ENCODE data around the gene MAST3.

Gene MAST3

DNA sequence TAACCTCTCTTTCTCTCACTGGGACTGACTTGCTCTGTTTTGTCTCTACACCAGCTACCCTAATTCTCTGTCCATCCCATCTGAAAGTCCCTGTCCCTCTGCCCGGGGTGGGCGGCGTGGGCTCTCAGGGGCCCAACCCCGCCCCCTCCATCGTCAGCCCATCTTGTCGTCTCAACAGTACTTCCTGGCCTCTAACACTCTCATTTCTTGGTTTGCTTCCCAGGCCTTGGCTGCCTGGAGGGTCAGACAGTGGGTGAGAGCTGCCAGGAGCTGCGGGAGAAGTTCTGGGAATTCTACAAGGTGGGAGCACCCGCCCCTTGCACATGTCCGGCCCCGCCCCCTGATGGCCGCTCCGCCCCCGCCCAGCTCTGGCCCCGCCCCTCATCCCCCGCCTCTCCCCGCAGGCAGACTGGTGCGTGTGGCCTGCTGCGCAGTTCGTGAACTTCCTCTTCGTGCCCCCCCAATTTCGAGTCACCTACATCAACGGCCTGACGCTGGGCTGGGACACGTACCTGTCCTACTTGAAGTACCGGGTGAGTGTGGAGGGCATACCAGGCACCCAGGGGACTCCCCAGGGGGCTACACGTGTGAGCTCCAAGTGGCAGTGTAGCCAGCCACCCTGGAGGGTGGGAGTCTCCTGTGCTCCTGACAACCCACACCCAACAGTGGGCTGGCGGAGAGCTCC lies 97.1 kb downstream of the MAST3 start:
- TF ChIP-seq YY1 (IDR thresholded peaks at IDR 0.05; ENCODE audit: low read depth) (no peak), NFIC (IDR thresholded peaks at IDR 0.05) (no peak)

DNA sequence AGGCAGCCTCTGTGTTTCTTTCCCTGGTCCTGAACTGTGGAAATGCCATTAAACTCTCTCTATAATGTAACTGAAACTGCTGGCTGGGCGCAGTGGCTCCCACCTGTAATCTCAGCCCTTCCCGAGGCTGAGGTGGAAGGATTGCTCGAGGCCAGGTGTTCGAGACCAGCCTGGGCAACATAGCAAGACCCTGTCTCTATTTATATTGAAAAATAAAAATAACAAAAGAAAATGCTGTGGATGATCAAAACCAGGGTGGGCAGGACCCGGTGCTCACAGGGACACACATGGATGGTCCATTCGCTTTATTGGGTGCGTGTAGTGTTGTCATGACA lies 98.9 kb downstream of the MAST3 start:
- TF ChIP-seq EGR1 (IDR thresholded peaks at IDR 0.05) (no peak), EP300 (IDR thresholded peaks at IDR 0.05; ENCODE audit: borderline replicate concordance) (no peak), FOXM1 (IDR thresholded peaks at IDR 0.05; ENCODE audit: borderline replicate concordance, low read depth) (no peak), TCF12 (IDR thresholded peaks at IDR 0.05; ENCODE audit: low read depth) (no peak), ZBTB7A (IDR thresholded peaks at IDR 0.05; ENCODE audit: low read depth) (no peak), TAF1 (IDR thresholded peaks at IDR 0.05; ENCODE audit: low read depth) (no peak), NFIC (IDR thresholded peaks at IDR 0.05) (no peak), CREB1 (IDR thresholded peaks at IDR 0.05; ENCODE audit: low read depth) (no peak), YY1 (IDR thresholded peaks at IDR 0.05; ENCODE audit: low read depth) (no peak), TEAD4 (IDR thresholded peaks at IDR 0.05) (no peak), RAD21 (IDR thresholded peaks at IDR 0.05; ENCODE audit: low read depth) (no peak), CEBPB (IDR thresholded peaks at IDR 0.05) (no peak)
- TF ChIP-seq, protein P1, sequence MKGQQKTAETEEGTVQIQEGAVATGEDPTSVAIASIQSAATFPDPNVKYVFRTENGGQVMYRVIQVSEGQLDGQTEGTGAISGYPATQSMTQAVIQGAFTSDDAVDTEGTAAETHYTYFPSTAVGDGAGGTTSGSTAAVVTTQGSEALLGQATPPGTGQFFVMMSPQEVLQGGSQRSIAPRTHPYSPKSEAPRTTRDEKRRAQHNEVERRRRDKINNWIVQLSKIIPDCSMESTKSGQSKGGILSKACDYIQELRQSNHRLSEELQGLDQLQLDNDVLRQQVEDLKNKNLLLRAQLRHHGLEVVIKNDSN (IDR thresholded peaks at IDR 0.05): no peak
- TF ChIP-seq, protein P2, sequence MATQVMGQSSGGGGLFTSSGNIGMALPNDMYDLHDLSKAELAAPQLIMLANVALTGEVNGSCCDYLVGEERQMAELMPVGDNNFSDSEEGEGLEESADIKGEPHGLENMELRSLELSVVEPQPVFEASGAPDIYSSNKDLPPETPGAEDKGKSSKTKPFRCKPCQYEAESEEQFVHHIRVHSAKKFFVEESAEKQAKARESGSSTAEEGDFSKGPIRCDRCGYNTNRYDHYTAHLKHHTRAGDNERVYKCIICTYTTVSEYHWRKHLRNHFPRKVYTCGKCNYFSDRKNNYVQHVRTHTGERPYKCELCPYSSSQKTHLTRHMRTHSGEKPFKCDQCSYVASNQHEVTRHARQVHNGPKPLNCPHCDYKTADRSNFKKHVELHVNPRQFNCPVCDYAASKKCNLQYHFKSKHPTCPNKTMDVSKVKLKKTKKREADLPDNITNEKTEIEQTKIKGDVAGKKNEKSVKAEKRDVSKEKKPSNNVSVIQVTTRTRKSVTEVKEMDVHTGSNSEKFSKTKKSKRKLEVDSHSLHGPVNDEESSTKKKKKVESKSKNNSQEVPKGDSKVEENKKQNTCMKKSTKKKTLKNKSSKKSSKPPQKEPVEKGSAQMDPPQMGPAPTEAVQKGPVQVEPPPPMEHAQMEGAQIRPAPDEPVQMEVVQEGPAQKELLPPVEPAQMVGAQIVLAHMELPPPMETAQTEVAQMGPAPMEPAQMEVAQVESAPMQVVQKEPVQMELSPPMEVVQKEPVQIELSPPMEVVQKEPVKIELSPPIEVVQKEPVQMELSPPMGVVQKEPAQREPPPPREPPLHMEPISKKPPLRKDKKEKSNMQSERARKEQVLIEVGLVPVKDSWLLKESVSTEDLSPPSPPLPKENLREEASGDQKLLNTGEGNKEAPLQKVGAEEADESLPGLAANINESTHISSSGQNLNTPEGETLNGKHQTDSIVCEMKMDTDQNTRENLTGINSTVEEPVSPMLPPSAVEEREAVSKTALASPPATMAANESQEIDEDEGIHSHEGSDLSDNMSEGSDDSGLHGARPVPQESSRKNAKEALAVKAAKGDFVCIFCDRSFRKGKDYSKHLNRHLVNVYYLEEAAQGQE (IDR thresholded peaks at IDR 0.05; ENCODE audit: low read depth): no peak
- TF ChIP-seq, protein P3, sequence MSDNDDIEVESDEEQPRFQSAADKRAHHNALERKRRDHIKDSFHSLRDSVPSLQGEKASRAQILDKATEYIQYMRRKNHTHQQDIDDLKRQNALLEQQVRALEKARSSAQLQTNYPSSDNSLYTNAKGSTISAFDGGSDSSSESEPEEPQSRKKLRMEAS (IDR thresholded peaks at IDR 0.05): no peak

DNA sequence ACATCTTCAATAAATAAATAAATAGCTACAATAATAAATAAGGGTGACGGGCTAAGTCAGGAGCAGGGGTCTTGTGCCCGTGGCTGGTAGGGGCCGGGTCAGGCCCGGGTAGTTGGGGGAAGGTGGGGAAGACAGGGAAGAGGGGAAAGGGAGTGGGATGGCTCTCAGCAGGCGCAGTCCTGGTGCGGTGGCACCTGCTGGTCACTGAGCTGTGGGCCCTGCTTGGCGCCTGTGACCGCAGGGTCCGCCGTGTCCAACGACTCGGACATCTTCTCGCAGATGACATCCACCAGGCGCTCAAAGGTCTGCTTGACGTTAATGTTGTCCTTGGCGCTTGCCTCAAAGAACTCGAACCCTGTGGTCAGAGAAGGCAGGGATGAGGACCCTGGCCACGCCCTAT lies 99.7 kb downstream of the MAST3 start:
- no peak for TF ChIP-seq TAF1 (IDR thresholded peaks at IDR 0.05; ENCODE audit: low read depth)
- no peak for TF ChIP-seq YY1 (IDR thresholded peaks at IDR 0.05; ENCODE audit: low read depth)
- no peak for TF ChIP-seq NFIC (IDR thresholded peaks at IDR 0.05)
- no peak for TF ChIP-seq FOXM1 (IDR thresholded peaks at IDR 0.05; ENCODE audit: borderline replicate concordance, low read depth)
- TF ChIP-seq EGR1 (IDR thresholded peaks at IDR 0.05): no peak
- no peak for TF ChIP-seq CEBPB (IDR thresholded peaks at IDR 0.05)
- no peak for TF ChIP-seq RAD21 (IDR thresholded peaks at IDR 0.05; ENCODE audit: low read depth)
- no peak for TF ChIP-seq TEAD4 (IDR thresholded peaks at IDR 0.05)
- TF ChIP-seq, protein P3 (IDR thresholded peaks at IDR 0.05): no peak
- no peak for TF ChIP-seq CREB1 (IDR thresholded peaks at IDR 0.05; ENCODE audit: low read depth)
- TF ChIP-seq EP300 (IDR thresholded peaks at IDR 0.05; ENCODE audit: borderline replicate concordance): no peak
- no peak for TF ChIP-seq ZBTB7A (IDR thresholded peaks at IDR 0.05; ENCODE audit: low read depth)
- TF ChIP-seq, protein P1 (IDR thresholded peaks at IDR 0.05): no peak
- TF ChIP-seq, protein P2 (IDR thresholded peaks at IDR 0.05; ENCODE audit: low read depth): no peak
- no peak for TF ChIP-seq TCF12 (IDR thresholded peaks at IDR 0.05; ENCODE audit: low read depth)

DNA sequence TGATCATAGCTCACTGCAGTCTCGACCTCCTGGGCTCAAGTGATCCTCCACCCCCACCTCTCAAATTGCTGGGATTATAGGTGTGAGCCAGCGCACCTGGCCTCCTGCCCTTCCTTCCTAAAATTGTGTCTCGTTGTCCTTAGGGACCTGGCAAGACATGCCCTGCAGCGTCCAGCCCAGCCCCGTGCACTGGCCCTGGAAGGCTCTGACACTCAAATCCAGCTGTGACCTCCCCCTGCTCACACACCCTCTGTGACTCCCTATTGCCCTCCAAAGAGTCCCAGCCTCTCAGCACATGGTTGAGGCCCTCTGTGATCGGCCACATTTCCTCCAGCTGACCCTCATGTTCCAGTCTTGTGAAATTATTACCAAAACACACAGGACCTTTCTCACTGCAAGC lies 100.4 kb downstream of the MAST3 start:
- no peak for TF ChIP-seq YY1 (IDR thresholded peaks at IDR 0.05; ENCODE audit: low read depth)
- TF ChIP-seq EGR1 (IDR thresholded peaks at IDR 0.05): no peak
- TF ChIP-seq TCF12 (IDR thresholded peaks at IDR 0.05; ENCODE audit: low read depth): no peak
- TF ChIP-seq CREB1 (IDR thresholded peaks at IDR 0.05; ENCODE audit: low read depth): no peak
- TF ChIP-seq FOXM1 (IDR thresholded peaks at IDR 0.05; ENCODE audit: borderline replicate concordance, low read depth): no peak
- no peak for TF ChIP-seq NFIC (IDR thresholded peaks at IDR 0.05)

DNA sequence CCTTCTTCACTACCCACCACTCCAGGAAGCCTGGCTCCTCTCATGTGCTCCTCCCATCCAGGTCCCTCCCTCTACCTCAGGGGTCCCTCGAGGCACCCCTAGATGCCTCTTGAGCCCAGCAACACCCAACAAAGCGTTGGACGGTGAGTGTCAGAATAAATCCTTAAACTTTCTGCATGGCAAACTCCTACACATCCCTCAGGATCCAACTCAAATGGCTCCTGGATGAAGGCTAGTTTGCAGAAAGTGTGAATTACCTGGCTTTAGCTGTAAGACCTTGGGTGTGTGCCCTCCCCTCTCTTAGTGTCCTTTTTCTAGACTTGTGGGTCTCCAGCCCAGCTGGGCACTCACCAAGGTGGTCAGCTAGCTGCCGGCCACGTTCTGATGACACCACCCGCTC lies 100.8 kb downstream of the MAST3 start:
- TF ChIP-seq ZBTB7A (IDR thresholded peaks at IDR 0.05; ENCODE audit: low read depth): no peak
- no peak for TF ChIP-seq CEBPB (IDR thresholded peaks at IDR 0.05)
- TF ChIP-seq YY1 (IDR thresholded peaks at IDR 0.05; ENCODE audit: low read depth): no peak
- TF ChIP-seq, protein P2 (IDR thresholded peaks at IDR 0.05; ENCODE audit: low read depth): no peak
- no peak for TF ChIP-seq FOXM1 (IDR thresholded peaks at IDR 0.05; ENCODE audit: borderline replicate concordance, low read depth)
- TF ChIP-seq TCF12 (IDR thresholded peaks at IDR 0.05; ENCODE audit: low read depth): no peak
- TF ChIP-seq CREB1 (IDR thresholded peaks at IDR 0.05; ENCODE audit: low read depth): no peak
- TF ChIP-seq RAD21 (IDR thresholded peaks at IDR 0.05; ENCODE audit: low read depth): no peak
- TF ChIP-seq TAF1 (IDR thresholded peaks at IDR 0.05; ENCODE audit: low read depth): no peak
- no peak for TF ChIP-seq NFIC (IDR thresholded peaks at IDR 0.05)
- TF ChIP-seq, protein P3 (IDR thresholded peaks at IDR 0.05): no peak
- TF ChIP-seq, protein P1 (IDR thresholded peaks at IDR 0.05): no peak
- no peak for TF ChIP-seq TEAD4 (IDR thresholded peaks at IDR 0.05)
- TF ChIP-seq EGR1 (IDR thresholded peaks at IDR 0.05): no peak
- TF ChIP-seq EP300 (IDR thresholded peaks at IDR 0.05; ENCODE audit: borderline replicate concordance): no peak
